ENCODE data around the gene CFTR.

DNA sequence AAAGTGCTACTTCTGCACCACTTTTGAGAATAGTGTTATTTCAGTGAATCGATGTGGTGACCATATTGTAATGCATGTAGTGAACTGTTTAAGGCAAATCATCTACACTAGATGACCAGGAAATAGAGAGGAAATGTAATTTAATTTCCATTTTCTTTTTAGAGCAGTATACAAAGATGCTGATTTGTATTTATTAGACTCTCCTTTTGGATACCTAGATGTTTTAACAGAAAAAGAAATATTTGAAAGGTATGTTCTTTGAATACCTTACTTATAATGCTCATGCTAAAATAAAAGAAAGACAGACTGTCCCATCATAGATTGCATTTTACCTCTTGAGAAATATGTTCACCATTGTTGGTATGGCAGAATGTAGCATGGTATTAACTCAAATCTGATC lies 110.4 kb downstream of the CFTR start:
- TF ChIP-seq, protein P1, sequence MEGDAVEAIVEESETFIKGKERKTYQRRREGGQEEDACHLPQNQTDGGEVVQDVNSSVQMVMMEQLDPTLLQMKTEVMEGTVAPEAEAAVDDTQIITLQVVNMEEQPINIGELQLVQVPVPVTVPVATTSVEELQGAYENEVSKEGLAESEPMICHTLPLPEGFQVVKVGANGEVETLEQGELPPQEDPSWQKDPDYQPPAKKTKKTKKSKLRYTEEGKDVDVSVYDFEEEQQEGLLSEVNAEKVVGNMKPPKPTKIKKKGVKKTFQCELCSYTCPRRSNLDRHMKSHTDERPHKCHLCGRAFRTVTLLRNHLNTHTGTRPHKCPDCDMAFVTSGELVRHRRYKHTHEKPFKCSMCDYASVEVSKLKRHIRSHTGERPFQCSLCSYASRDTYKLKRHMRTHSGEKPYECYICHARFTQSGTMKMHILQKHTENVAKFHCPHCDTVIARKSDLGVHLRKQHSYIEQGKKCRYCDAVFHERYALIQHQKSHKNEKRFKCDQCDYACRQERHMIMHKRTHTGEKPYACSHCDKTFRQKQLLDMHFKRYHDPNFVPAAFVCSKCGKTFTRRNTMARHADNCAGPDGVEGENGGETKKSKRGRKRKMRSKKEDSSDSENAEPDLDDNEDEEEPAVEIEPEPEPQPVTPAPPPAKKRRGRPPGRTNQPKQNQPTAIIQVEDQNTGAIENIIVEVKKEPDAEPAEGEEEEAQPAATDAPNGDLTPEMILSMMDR (conservative IDR thresholded peaks at IDR 0.05): no peak
- TF ChIP-seq EZH2 (IDR thresholded peaks at IDR 0.05; ENCODE audit: low read depth): no peak

Measured in PC-9 (cell line).